HG03103 (cell line): Measurements from ENCODE around the gene AMMECR1L.
A peak's percentile ranks its signal among the peaks of the same experiment; 100 is the strongest.
"Not testable (repeated sequence)": the region's sequence is repeated elsewhere in the genome, so short reads cannot be mapped to it uniquely, and the experiment has no call there.

Source experiments
- ATAC-seq: cut with Tn5 transposase; IDR thresholded peaks from one replicate; pipeline ENCODE4 v1.9.1; 2021; ENCODE audit warnings: low read depth; ENCODE audit not compliant: unreplicated experiment

AMMECR1L gene

DNA sequence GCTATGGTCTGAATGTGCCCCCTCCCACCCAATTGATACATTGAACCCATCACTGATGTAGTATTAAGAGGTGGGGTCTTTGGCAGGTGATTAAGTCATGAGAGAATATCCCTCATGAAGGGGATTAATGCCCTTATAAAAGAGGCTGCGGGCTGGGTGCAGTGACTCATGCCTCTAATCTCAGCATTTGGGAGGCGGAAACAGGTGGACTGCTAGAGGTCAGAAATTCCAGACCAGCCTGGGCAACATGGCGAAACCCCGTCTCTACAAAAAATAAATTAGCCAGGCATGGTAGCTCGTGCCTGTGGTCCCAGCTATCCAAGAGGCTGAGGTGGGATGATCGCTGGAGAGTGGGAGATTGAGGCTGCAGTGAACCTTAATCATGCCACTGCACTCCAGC lies 42.1 kb downstream of the AMMECR1L start:
- no peak for ATAC-seq

DNA sequence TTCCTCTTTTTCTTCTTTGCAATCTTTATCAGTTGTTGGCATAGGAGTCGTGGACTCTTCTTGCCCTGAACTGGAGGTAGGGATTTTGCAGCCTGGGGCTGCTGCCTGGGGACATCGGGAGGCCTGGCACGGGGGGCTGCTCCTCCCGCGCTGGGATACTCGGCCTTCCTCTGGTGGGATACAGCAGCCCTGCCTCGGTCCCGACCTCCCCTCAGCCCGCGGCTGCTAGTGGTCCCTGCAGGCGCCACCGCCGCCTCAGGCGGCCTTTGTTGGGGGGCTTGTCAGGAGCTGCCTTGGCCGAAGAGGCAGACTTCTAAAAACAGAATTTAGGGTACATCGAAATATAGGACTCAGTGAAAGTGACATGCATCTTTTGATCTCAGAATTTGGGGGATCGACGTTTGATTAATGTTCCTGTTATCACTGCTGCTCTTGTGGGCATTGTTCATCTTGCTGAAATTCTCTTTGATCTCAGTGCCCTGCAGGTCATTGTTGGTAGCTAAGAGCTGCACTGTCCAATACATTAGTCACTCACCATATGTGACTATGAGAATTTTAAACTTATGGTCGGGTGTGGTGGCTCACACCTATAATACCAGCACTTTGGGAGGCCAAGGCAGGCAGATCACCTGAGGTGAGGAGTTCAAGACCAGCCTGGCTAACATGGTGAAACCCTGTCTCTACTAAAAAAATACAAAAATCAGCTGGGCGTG lies 44.1 kb downstream of the AMMECR1L start:
- ATAC-seq: no peak

DNA sequence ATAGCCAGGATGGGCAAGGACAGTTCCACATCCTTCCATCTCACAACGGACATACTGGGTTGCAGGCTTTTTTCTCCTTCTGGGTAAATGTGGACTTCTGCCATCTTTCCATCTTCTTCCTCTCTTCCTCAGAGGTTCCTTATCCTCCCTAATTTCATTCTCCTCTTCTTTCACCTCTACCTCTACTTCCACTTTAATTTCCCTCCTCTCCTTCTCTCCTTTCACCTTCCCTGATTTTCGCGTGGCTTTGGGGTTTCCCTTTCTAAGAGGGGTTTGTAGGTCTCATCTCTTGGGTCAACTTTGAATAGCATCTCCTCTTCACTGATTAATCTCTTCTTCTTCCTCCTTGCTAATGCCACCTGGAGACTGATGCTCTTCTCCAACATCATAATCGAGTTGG lies 44.9 kb downstream of the AMMECR1L start:
- no peak for ATAC-seq

DNA sequence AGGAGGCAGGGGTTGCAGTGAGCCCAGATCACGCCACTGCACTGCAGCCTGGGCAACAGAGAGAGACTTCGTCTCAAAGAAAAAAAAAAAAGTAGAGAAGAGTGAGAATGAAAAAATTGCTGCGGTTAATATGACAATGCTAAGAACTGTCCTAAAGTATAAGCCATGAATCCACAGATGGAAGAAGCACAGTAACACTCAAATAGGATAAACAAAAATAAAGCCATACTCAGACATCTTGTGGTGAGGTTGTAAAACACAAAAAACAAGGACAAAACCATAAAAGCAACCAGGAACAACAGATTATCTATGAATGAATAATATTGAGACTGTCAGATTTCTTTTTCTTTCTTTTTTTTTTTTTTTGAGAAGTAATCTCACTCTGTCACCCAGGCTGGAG lies 50.8 kb downstream of the AMMECR1L start:
- no peak for ATAC-seq

DNA sequence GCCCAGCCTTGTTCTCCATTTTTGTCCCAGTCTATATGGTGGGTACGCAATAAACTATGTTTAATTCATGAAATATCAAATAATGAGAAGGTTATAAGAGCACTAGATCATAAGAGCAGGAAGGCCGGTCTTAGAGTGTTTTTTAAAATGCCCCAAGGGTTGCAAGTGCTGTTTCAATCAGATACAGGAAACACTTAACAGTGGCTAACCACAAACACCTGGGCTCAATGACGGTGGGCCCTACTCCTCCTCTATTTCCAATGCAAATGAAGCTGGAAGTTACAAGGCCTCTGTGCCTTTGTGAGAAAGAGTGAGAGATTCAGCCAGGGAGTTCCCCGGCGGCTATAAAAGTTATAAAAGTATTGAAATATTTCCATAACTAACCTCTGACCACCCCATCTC lies 55.9 kb downstream of the AMMECR1L start:
- peak; percentile 95 for ATAC-seq

DNA sequence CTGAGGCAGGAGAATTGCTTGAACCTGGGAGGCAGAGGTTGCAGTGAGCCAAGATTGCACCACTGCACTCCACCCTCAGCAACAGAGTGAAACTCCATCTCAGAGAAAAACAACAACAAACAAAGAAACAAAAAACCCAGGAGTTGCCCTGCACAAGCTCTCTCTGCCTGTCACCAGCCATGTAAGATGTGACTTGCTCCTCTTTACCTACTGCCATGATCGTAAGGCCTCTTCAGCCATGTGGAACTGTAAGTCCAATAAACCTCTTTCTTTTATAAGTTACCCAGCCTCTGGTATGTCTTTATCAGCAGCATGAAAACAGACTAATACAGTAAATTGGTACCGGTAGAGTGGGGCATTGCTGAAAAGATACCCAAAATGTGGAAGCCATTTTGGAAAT lies 59.0 kb downstream of the AMMECR1L start:
- not testable (repeated sequence) for ATAC-seq

DNA sequence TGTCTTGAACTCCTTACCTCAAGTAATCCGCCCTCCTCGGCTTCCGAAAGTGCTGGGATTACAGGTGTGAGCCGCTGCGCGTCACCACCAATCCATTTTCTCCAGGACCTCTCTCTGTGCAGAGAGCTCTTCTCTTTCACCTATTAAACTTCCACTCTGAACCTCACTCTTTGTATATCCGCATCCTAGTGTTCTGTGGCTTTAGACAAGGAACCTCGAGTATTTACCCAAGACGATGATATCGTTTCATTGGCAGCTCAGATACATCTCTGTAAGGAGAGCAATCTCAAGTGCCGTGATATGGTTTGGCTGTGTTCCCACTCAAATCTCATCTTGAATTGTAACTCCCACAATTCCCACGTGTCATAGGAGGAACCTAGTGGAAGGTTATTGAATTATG lies 59.7 kb downstream of the AMMECR1L start:
- ATAC-seq: no peak

DNA sequence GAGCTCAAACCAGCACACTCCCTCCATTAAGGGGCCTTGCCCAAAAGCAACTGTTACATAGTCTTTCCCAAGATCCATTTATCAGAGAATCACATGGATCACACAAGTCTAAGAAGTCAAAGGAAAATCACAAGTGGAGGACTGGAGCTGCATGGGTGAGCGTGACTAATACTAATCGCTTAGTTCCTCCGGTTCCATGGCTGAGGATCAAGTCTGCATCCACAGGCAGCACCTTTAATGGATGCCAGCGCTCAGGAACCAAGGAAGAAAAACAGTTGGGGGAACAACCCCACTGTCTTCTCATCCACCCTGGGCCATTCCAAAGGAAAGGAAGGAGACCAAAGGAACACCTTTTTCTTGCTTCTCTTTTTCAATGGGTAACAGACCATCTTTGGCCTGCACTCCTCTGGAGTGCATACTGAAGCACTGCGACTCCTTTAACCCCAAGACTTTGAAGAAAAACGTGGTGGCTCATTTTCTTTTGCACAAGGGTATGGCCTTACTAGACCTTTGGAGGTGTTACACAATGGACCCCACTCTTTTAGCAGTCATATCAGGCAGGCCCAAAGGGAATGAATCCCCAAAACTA lies 65.6 kb downstream of the AMMECR1L start:
- ATAC-seq: no peak

DNA sequence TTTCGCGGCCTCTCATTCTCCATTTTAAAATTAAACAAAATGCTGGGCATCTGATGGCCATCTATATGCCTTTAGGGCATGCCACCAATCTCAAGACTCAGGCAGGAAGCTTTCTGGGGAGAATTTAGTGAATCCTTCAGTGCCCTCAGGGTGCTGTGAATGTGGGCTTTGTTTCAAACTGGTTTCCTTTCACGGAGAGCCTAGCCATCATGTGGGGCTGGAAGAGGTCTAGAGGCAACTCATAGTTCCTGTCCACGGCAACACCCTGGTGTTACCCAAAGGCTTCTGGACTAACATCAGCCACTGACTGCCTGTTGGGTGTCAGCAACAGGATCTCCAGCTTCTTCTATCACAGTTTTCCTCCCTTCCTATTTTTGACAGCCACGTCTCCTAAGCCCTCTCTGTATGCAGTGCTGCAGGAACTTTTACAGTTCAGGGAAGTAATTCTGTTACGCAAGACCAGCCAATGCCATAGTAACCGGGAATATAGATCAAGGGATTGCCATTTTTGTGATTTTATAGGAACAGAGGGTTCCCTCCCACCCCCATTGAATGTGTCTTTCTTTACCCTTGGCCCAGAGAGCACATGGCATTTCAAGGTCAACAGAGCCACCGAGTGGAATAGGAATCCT lies 66.8 kb downstream of the AMMECR1L start:
- ATAC-seq: no peak

DNA sequence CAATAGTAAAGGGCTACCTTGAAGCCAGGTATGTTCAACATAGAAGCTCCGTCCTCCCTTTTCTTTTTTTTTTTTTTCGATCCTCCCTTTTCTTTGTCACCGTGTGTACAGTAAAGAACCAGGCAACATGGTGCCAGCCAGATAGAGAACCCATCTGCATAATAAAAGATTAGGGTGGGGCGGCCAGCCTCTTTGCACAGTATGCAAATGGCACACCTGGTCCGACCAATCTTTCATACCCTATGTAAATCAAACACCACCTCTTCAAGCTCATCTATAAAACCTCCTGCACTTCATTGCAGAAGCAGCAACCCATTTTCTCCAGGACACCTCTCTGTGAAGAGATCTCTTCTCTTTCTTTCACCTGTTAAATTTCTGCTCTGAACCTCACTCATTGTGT lies 67.5 kb downstream of the AMMECR1L start:
- no peak for ATAC-seq

DNA sequence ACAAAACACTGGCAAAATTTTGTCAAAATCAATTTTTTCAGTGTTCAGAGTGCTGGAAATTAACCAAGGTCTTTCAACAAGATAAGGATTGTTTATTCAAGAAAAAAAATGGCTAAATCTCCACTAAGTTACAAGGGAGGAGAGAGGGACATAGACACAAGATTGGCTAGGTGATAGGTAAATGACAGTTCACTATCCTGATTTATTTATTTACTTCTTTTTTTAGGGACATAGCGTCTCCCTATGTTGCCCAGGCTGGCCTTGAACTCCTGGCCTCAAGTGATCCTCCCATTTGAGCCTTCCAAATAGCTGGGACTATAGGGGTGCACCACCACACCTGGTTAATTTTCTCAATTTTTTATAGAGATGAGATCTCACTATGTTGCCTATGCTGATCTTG lies 71.1 kb downstream of the AMMECR1L start:
- ATAC-seq: no peak

DNA sequence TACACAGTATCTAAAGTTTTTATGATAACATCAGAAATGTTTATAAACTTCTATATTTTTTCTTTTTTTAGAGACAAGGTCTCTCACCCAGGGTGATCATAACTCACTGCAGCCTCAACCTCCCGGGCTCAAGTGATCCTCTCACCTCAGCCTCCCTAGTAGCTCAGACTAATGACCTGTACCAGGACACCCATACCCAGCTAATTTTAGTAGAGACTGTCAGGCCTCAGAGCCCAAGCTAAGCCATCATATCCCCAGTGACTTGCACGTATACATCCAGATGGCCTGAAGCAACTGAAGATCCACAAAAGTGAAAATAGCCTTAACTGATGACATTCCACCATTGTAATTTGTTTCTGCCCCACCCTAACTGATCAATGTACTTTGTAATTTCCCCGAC lies 73.3 kb downstream of the AMMECR1L start:
- ATAC-seq: not testable (repeated sequence)
